H1 (cell line): ENCODE data around the gene SLIT3. TPM values are rescaled to one million over a fixed set of nuclear protein-coding genes. Genes with fewer than 3 reads are reported as not detected.

Experiments used
- CTCF ChIA-PET: fragments of 300-600 bp; sonication (Branson Sonifier 250); formaldehyde crosslinking; loops from one replicate; lab custom pipeline; 2021; ENCODE audit not compliant: partially characterized antibody; lab: Charles Lee
- POLR2A ChIA-PET: fragments of 300-600 bp; sonication (Branson Sonifier 250); formaldehyde crosslinking; loops from one replicate; lab custom pipeline; 2021; ENCODE audit warnings: inconsistent platforms; ENCODE audit not compliant: partially characterized antibody; lab: Charles Lee
- DNase-seq, 2 experiments: peaks; one replicate each; pipeline versions ENCODE4 v3.0.0 to v3.0.0-alpha.2; 2010 to 2022; ENCODE audit warnings: low spot score in 2 of 2, low read depth in 1 of 2, mixed read lengths in 1 of 2
- FAIRE-seq: peaks from 2 replicates; lab custom pipeline; 2011; peaks lifted over from hg19 to GRCh38; lab: Jason Lieb, UNC
- H2AFZ ChIP-seq: 2 replicates; pipeline ENCODE4 v1.8.1; 2012; ENCODE audit warnings: low read length, inconsistent platforms
- H2AK5ac ChIP-seq: 2 replicates; pipeline ENCODE4 v1.6.1; 2013; ENCODE audit warnings: low read depth, low read length
- H2BK120ac ChIP-seq: replicated peaks from 2 replicates; pipeline ENCODE3; 2013; ENCODE audit warnings: low read depth, low read length, inconsistent platforms
- H2BK12ac ChIP-seq: 2 replicates; pipeline ENCODE4 v1.6.1; 2013; ENCODE audit warnings: low read depth, low read length
- H2BK15ac ChIP-seq: 2 replicates; pipeline ENCODE4 v1.6.1; 2013; ENCODE audit warnings: low read length
- H2BK20ac ChIP-seq: 2 replicates; pipeline ENCODE4 v1.6.1; 2013; ENCODE audit warnings: low read length
- H2BK5ac ChIP-seq: 2 replicates; pipeline ENCODE4 v1.6.1; 2013; ENCODE audit warnings: low read depth, low read length
- H3K14ac ChIP-seq: 2 replicates; pipeline ENCODE4 v1.6.1; 2013; ENCODE audit warnings: inconsistent platforms; ENCODE audit not compliant: insufficient read length
- H3K18ac ChIP-seq: 2 replicates; pipeline ENCODE4 v1.6.1; 2013; ENCODE audit warnings: low read length; ENCODE audit errors: extremely low read depth
- H3K23ac ChIP-seq: 2 replicates; pipeline ENCODE4 v1.6.1; 2013; ENCODE audit warnings: inconsistent platforms; ENCODE audit not compliant: insufficient read length
- H3K23me2 ChIP-seq: 2 replicates; pipeline ENCODE4 v1.6.1; 2013; ENCODE audit warnings: low read depth, low read length
- H3K27ac ChIP-seq: 2 replicates; pipeline ENCODE4 v1.6.1; 2011; ENCODE audit warnings: low read depth, low read length, inconsistent platforms
- H3K27me3 ChIP-seq, 4 experiments: replicated peaks in 1 of 4; 1 replicate in 1 of 4; 2 replicates in 3 of 4; pipeline versions ENCODE4 v1.6.1 to v1.8.1; 2011 to 2013; ENCODE audit warnings: low read length in 3 of 4, mild to moderate bottlenecking in 3 of 4, inconsistent platforms in 2 of 4, mixed read lengths in 2 of 4, moderate library complexity in 1 of 4; ENCODE audit not compliant: control insufficient read depth in 3 of 4, insufficient read depth in 3 of 4; ENCODE audit errors: extremely low read depth in 1 of 4
- H3K36me3 ChIP-seq, 4 experiments: 2 replicates each; pipeline versions ENCODE4 v1.6.1 to v1.8.1; 2011 to 2013; ENCODE audit warnings: mild to moderate bottlenecking in 4 of 4, low read length in 3 of 4, moderate library complexity in 2 of 4, control low read depth in 1 of 4, inconsistent platforms in 1 of 4; ENCODE audit not compliant: insufficient read depth in 4 of 4, control insufficient read depth in 2 of 4
- H3K4ac ChIP-seq: replicated peaks from 2 replicates; pipeline ENCODE3; 2013; ENCODE audit warnings: low read length, low read depth, mixed read lengths, inconsistent platforms; ENCODE audit not compliant: insufficient read length
- H3K4me1 ChIP-seq, 4 experiments: replicated peaks in 1 of 4; 1 replicate in 1 of 4; 2 replicates in 3 of 4; pipeline versions ENCODE4 v1.6.1 to v1.8.1; 2011 to 2013; ENCODE audit warnings: low read length in 3 of 4, inconsistent platforms in 2 of 4, mixed read lengths in 1 of 4; ENCODE audit not compliant: insufficient read depth in 4 of 4, control insufficient read depth in 3 of 4
- H3K4me2 ChIP-seq, 2 experiments: 2 replicates each; pipeline versions ENCODE4 v1.6.1 to v1.8.1; 2011 to 2013; ENCODE audit warnings: low read depth in 2 of 2, low read length in 2 of 2, control low read depth in 1 of 2, inconsistent platforms in 1 of 2, mild to moderate bottlenecking in 1 of 2; ENCODE audit not compliant: insufficient read depth in 1 of 2
- H3K4me3 ChIP-seq, 4 experiments: fragments of 200-600, 300-600 bp in 1 of 4; sonication (generic), shearing (Covaris generic), sonication (Bioruptor Twin) in 1 of 4; 2 replicates each; pipeline versions ENCODE4 v1.5.1 to v1.8.1; 2011 to 2016; ENCODE audit warnings: low read length in 4 of 4, low read depth in 3 of 4, control low read depth in 2 of 4, inconsistent platforms in 2 of 4, mild to moderate bottlenecking in 2 of 4, mixed read lengths in 1 of 4, moderate library complexity in 1 of 4; ENCODE audit not compliant: insufficient read depth in 2 of 4; ENCODE audit errors: extremely low read depth in 1 of 4
- H3K56ac ChIP-seq: replicated peaks from 2 replicates; pipeline ENCODE3; 2013; ENCODE audit warnings: low read depth, mild to moderate bottlenecking, mixed read lengths, low read length, inconsistent platforms; ENCODE audit not compliant: insufficient read length
- H3K79me1 ChIP-seq: 2 replicates; pipeline ENCODE4 v1.6.1; 2013; ENCODE audit warnings: low read depth, low read length, control low read depth
- H3K79me2 ChIP-seq, 2 experiments: 2 replicates each; pipeline versions ENCODE4 v1.6.1 to v1.8.1; 2012 to 2013; ENCODE audit warnings: low read length in 2 of 2, mild to moderate bottlenecking in 2 of 2, inconsistent platforms in 1 of 2; ENCODE audit not compliant: insufficient read depth in 2 of 2, control insufficient read depth in 1 of 2
- H3K9ac ChIP-seq, 4 experiments: replicated peaks in 1 of 4; 1 replicate in 1 of 4; 2 replicates in 3 of 4; pipeline versions ENCODE4 v1.6.1 to v1.8.1; 2011 to 2013; ENCODE audit warnings: low read depth in 3 of 4, low read length in 3 of 4, control low read depth in 2 of 4, mild to moderate bottlenecking in 2 of 4, moderate library complexity in 2 of 4, inconsistent platforms in 1 of 4; ENCODE audit errors: extremely low read depth in 1 of 4
- H3K9me3 ChIP-seq, 2 experiments: 2 replicates each; pipeline versions ENCODE4 v1.6.1 to v1.8.1; 2012 to 2013; ENCODE audit warnings: mild to moderate bottlenecking in 2 of 2, moderate library complexity in 2 of 2, control low read depth in 1 of 2, inconsistent platforms in 1 of 2, low read depth in 1 of 2, low read length in 1 of 2, mixed read lengths in 1 of 2; ENCODE audit not compliant: insufficient read depth in 2 of 2
- H4K20me1 ChIP-seq, 2 experiments: replicated peaks in 1 of 2; 2 replicates each; pipeline versions ENCODE3 to v1.8.1; 2011 to 2013; ENCODE audit warnings: inconsistent platforms in 2 of 2, low read length in 2 of 2, mild to moderate bottlenecking in 1 of 2; ENCODE audit not compliant: insufficient read depth in 2 of 2, control insufficient read depth in 1 of 2
- H4K5ac ChIP-seq: 2 replicates; pipeline ENCODE4 v1.6.1; 2013; ENCODE audit warnings: low read length, low read depth, mixed read lengths, inconsistent platforms; ENCODE audit not compliant: insufficient read length
- H4K8ac ChIP-seq: 2 replicates; pipeline ENCODE4 v1.8.0; 2013; ENCODE audit warnings: mild to moderate bottlenecking, moderate library complexity, low read length, inconsistent platforms; ENCODE audit not compliant: insufficient read depth; ENCODE audit errors: extremely low read depth
- H4K91ac ChIP-seq: replicated peaks from 2 replicates; pipeline ENCODE3; 2013; ENCODE audit warnings: low read length, mixed read lengths, inconsistent platforms; ENCODE audit not compliant: insufficient read length
- CREB1 ChIP-seq: IDR thresholded peaks from 2 replicates; pipeline ENCODE4 v1.6.1; 2012; ENCODE audit warnings: inconsistent platforms
- KDM5A ChIP-seq: fragments of 200-600 bp; IDR thresholded peaks from 2 replicates; pipeline ENCODE4 v1.7.1; 2012; ENCODE audit warnings: mild to moderate bottlenecking, low read length, inconsistent platforms, mixed read lengths
- TAF1 ChIP-seq: IDR thresholded peaks from 2 replicates; pipeline ENCODE4 v1.6.1; 2011; ENCODE audit warnings: mild to moderate bottlenecking, low read depth, low read length
- TBP ChIP-seq: IDR thresholded peaks from 2 replicates; pipeline ENCODE4 v1.6.1; 2011; ENCODE audit warnings: low read depth, low read length, improper control_type of control experiment
- ZNF274 ChIP-seq: IDR thresholded peaks from 2 replicates; pipeline ENCODE4 v1.7.0; 2012; ENCODE audit warnings: low read length, borderline replicate concordance; ENCODE audit errors: extremely low read depth
- polyA plus RNA-seq, 7 experiments: library from polyadenylated mRNA; depleted of rRNA in 3 of 7; stranded (reverse) in 5 of 7; unstranded in 2 of 7; fragments of >200 nt in 5 of 7; fragments of 200-250 nt in 2 of 7; gene quantifications; 1 replicate in 5 of 7; 2 replicates in 1 of 7; 4 replicates in 1 of 7; pipeline versions ENCODE4 v1.2.1 to v1.2.3, GENCODE V29; 2011 to 2013; ENCODE audit warnings: missing spikeins in 2 of 7, mixed read lengths in 2 of 7
- total RNA-seq: library from RNA; stranded (reverse); fragmentation: NEBNext Ultra II Directional; extraction: Animal tissue kit (Norgen Biotek cat#: 25700); gene quantifications from 2 replicates; pipeline ENCODE4 v1.2.1, GENCODE V29; 2021

Gene SLIT3
- total and polyA plus RNA-seq, 2 of the 8 experiments (the other 6 are each of a cell fraction or from before 2014, with no cell fraction given): 1.1 to 1.2 TPM

- no peaks in the 10 kb centered on the region for H3K27me3 ChIP-seq
- FAIRE-seq (no peak), DNase-seq (no peak)
- H3K14ac ChIP-seq: no peak overlapping the region
- no peak overlapping the region for H3K56ac ChIP-seq
- H4K20me1 ChIP-seq: no peaks in the 10 kb centered on the region
- no peak overlapping the region for H3K4me3 ChIP-seq
- CTCF ChIA-PET: interaction anchor here (1.3 kb wide), 1 partner anchor 43 kb away, joined by 3 read pairs; no protein-coding TSS in a partner anchor
- H2BK5ac ChIP-seq: no peak overlapping the region
- no peak overlapping the region for H3K4me2 ChIP-seq
- no peak overlapping the region for H4K8ac ChIP-seq
- H3K79me2 ChIP-seq: no peaks in the 10 kb centered on the region
- H3K27ac ChIP-seq: no peak overlapping the region
- no peaks in the 10 kb centered on the region for H3K79me1 ChIP-seq
- no peak overlapping the region for H3K23ac ChIP-seq
- no peak overlapping the region for H3K9ac ChIP-seq
- no peak overlapping the region for H2BK20ac ChIP-seq
- H2BK15ac ChIP-seq: no peak overlapping the region
- no peaks in the 10 kb centered on the region for H3K4me1 ChIP-seq
- no peaks in the 10 kb centered on the region for H3K9me3 ChIP-seq
- H3K36me3 ChIP-seq: no peaks in the 10 kb centered on the region
- no peaks in the 10 kb centered on the region for H3K23me2 ChIP-seq
- no peak overlapping the region for H4K91ac ChIP-seq
- H2BK120ac ChIP-seq: no peak overlapping the region
- H3K18ac ChIP-seq: no peak overlapping the region
- TF ChIP-seq KDM5A: no peak
- TF ChIP-seq TBP: no peak
- TF ChIP-seq CREB1: no peak
- no peak for TF ChIP-seq TAF1
- no peak for TF ChIP-seq ZNF274
- H2BK12ac ChIP-seq: no peak overlapping the region
- H4K5ac ChIP-seq: no peak overlapping the region
- H3K4ac ChIP-seq: no peak overlapping the region
- no peak overlapping the region for H2AK5ac ChIP-seq
- POLR2A ChIA-PET: no interaction called here
- no peak overlapping the region for H2AFZ ChIP-seq
Observed at GRCh38 chr5:168651648-168652047, 649.3 kb downstream of the SLIT3 start.
